HepG2 (cell line): ENCODE results near the gene ANAPC2. TPM values are rescaled to one million over a fixed set of nuclear protein-coding genes. Genes with fewer than 3 reads are reported as not detected.

Source experiments
- ATF1 ChIP-seq: IDR thresholded peaks from 2 replicates; pipeline ENCODE4 v1.6.1; 2016; ENCODE audit warnings: mild to moderate bottlenecking, control low read depth
- ATF7-NPFF ChIP-seq: sonication (generic); formaldehyde crosslinking; IDR thresholded peaks from 2 replicates; pipeline ENCODE4 v1.8.1; 2023; ENCODE audit warnings: mild to moderate bottlenecking, low read depth, missing genetic modification reagents, moderate library complexity
- CBX5 ChIP-seq: sonication (generic); formaldehyde crosslinking; IDR thresholded peaks from 2 replicates; pipeline ENCODE4 v1.4.0; 2020; ENCODE audit warnings: missing genetic modification reagents, borderline replicate concordance
- MIER2 ChIP-seq: IDR thresholded peaks from 2 replicates; pipeline ENCODE4 v1.6.1; 2016; ENCODE audit warnings: missing biosample characterization, missing genetic modification reagents
- SRSF1 ChIP-seq: fragments of 200-400 bp; formaldehyde crosslinking; optimal IDR thresholded peaks from 2 replicates; pipeline ENCODE3; 2017; ENCODE audit warnings: mild to moderate bottlenecking, low read depth, low read length, moderate library complexity
- ZNF34 ChIP-seq: sonication (generic); formaldehyde crosslinking; IDR thresholded peaks from 2 replicates; pipeline ENCODE4 v1.4.0; 2020; ENCODE audit warnings: mild to moderate bottlenecking, missing genetic modification reagents, borderline replicate concordance
- polyA plus RNA-seq, 8 experiments: library from polyadenylated mRNA; depleted of rRNA in 3 of 8; stranded (reverse) in 7 of 8; unstranded in 1 of 8; fragments of >200 nt; fragmentation: Illumina TruSeq in 4 of 8; extraction: Trizol in 4 of 8; gene quantifications; 2 replicates each; pipeline versions ENCODE4 v1.2.1 to v1.2.3, GENCODE V29; 2011 to 2016; ENCODE audit warnings: low read depth in 4 of 8, missing spikeins in 1 of 8, mixed read lengths in 1 of 8; ENCODE audit not compliant: insufficient read depth in 1 of 8
- total RNA-seq, 5 experiments: library from RNA; depleted of rRNA; stranded (reverse); fragments of >200 nt; fragmentation: Illumina TruSeq; extraction: Trizol; gene quantifications; 2 replicates each; pipeline ENCODE4 v1.2.3, GENCODE V29; 2016; ENCODE audit warnings: low read depth in 1 of 5
- TF ChIP-seq, protein P1 (sequence below), 2 experiments: fragments of 450-650 bp in 1 of 2; sonication (generic) in 1 of 2; formaldehyde crosslinking in 1 of 2; IDR thresholded peaks; 2 replicates each; pipeline versions ENCODE4 v1.6.1 to v1.8.0; 2016 to 2022; ENCODE audit warnings: antibody characterized with exemption in 1 of 2, mild to moderate bottlenecking in 1 of 2, missing genetic modification reagents in 1 of 2
- TF ChIP-seq, protein P2 (sequence below): sonication (generic); formaldehyde crosslinking; IDR thresholded peaks from 2 replicates; pipeline ENCODE4 v1.9.0; 2021; ENCODE audit warnings: missing genetic modification reagents, mild to moderate bottlenecking, borderline replicate concordance
- TF ChIP-seq, protein P3 (sequence below): sonication (generic); formaldehyde crosslinking; IDR thresholded peaks from 2 replicates; pipeline ENCODE4 v1.8.1; 2023; ENCODE audit warnings: mild to moderate bottlenecking, moderate library complexity, missing genetic modification reagents
- TF ChIP-seq, protein P4 (sequence below): fragments of 450-650 bp; IDR thresholded peaks from 2 replicates; pipeline ENCODE4 v1.6.1; 2016
- TF ChIP-seq, protein P5 (sequence below): sonication (generic); formaldehyde crosslinking; IDR thresholded peaks from 2 replicates; pipeline ENCODE4 v1.4.0; 2020; ENCODE audit warnings: missing genetic modification reagents, mild to moderate bottlenecking, borderline replicate concordance

ANAPC2 gene
- total and polyA plus RNA-seq, 2 of the 13 experiments (the other 11 are each of a cell fraction or from before 2014, with no cell fraction given), result 12.3 to 15.4 TPM

DNA sequence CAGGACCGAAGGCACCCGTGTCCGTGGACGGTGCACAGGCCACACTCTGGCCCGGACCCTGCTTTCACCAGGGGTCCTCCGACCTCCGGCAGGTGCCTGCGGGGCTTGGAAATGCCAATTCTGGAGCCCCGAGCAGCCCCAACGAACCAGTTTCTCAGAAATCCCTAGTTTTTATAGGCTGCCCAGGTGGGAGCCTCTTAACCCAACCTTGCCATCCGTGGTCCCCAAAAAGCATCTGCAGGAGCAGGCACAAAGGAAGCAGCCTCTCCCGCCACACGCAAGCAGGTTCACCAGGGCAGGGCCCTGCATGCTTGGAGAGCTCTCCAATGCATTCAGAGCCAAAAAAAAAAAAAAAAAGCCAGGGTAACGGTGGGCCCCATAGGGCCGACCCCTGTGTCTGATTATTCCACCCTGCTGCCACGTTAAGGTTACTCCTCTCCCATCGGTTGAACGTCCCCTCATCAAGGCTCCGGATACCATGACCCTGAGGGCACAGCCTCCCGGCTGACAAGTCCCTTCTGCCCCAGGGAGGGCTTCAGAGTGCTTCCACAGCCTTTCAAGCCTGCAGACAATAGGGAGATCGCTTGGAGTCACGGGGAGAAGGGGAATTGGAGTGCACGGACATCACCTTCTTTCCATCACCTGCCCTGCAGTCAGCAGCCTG lies 13.0 kb upstream of the ANAPC2 start (continued):
- TF ChIP-seq, protein P1, sequence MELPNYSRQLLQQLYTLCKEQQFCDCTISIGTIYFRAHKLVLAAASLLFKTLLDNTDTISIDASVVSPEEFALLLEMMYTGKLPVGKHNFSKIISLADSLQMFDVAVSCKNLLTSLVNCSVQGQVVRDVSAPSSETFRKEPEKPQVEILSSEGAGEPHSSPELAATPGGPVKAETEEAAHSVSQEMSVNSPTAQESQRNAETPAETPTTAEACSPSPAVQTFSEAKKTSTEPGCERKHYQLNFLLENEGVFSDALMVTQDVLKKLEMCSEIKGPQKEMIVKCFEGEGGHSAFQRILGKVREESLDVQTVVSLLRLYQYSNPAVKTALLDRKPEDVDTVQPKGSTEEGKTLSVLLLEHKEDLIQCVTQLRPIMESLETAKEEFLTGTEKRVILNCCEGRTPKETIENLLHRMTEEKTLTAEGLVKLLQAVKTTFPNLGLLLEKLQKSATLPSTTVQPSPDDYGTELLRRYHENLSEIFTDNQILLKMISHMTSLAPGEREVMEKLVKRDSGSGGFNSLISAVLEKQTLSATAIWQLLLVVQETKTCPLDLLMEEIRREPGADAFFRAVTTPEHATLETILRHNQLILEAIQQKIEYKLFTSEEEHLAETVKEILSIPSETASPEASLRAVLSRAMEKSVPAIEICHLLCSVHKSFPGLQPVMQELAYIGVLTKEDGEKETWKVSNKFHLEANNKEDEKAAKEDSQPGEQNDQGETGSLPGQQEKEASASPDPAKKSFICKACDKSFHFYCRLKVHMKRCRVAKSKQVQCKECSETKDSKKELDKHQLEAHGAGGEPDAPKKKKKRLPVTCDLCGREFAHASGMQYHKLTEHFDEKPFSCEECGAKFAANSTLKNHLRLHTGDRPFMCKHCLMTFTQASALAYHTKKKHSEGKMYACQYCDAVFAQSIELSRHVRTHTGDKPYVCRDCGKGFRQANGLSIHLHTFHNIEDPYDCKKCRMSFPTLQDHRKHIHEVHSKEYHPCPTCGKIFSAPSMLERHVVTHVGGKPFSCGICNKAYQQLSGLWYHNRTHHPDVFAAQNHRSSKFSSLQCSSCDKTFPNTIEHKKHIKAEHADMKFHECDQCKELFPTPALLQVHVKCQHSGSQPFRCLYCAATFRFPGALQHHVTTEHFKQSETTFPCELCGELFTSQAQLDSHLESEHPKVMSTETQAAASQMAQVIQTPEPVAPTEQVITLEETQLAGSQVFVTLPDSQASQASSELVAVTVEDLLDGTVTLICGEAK (IDR thresholded peaks at IDR 0.05), result no peak
- TF ChIP-seq, protein P1 (CRISPR knock-in tag; IDR thresholded peaks at IDR 0.05), result peak; percentile 25; the same call in 1 of the 2 replicates
- TF ChIP-seq MIER2 (CRISPR knock-in tag) (no peak), CBX5 (CRISPR knock-in tag) (no peak), ZNF34 (CRISPR knock-in tag) (0 out of 2 replicates have a peak, but pooled peaks have one; percentile 20), ATF1 (CRISPR knock-in tag) (no peak), SRSF1 (no peak), ATF7-NPFF (no peak)
- TF ChIP-seq, protein P2, sequence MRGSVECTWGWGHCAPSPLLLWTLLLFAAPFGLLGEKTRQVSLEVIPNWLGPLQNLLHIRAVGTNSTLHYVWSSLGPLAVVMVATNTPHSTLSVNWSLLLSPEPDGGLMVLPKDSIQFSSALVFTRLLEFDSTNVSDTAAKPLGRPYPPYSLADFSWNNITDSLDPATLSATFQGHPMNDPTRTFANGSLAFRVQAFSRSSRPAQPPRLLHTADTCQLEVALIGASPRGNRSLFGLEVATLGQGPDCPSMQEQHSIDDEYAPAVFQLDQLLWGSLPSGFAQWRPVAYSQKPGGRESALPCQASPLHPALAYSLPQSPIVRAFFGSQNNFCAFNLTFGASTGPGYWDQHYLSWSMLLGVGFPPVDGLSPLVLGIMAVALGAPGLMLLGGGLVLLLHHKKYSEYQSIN (CRISPR knock-in tag), result no peak
- TF ChIP-seq, protein P3, sequence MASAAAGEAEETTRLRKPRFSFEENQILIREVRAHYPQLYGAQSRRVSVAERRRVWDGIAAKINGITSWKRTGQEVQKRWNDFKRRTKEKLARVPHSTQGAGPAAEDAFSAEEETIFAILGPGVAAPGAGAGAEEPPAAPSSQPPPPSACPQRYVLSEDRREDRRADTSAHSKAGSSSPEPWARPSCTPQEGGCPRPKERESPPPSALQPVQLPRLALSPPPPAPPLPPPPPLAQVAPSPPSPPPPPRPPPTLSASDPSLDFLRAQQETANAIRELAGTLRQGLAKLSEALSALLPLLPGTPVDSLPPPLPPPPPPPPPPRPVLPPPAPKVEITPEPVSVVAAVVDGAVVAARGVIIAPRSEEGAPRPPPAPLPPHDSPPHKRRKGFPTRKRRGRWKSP (CRISPR knock-in tag), result no peak; the same call in 1 of the 2 replicates
- TF ChIP-seq, protein P4, sequence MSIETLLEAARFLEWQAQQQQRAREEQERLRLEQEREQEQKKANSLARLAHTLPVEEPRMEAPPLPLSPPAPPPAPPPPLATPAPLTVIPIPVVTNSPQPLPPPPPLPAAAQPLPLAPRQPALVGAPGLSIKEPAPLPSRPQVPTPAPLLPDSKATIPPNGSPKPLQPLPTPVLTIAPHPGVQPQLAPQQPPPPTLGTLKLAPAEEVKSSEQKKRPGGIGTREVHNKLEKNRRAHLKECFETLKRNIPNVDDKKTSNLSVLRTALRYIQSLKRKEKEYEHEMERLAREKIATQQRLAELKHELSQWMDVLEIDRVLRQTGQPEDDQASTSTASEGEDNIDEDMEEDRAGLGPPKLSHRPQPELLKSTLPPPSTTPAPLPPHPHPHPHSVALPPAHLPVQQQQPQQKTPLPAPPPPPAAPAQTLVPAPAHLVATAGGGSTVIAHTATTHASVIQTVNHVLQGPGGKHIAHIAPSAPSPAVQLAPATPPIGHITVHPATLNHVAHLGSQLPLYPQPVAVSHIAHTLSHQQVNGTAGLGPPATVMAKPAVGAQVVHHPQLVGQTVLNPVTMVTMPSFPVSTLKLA, result no peak
- TF ChIP-seq, protein P5, sequence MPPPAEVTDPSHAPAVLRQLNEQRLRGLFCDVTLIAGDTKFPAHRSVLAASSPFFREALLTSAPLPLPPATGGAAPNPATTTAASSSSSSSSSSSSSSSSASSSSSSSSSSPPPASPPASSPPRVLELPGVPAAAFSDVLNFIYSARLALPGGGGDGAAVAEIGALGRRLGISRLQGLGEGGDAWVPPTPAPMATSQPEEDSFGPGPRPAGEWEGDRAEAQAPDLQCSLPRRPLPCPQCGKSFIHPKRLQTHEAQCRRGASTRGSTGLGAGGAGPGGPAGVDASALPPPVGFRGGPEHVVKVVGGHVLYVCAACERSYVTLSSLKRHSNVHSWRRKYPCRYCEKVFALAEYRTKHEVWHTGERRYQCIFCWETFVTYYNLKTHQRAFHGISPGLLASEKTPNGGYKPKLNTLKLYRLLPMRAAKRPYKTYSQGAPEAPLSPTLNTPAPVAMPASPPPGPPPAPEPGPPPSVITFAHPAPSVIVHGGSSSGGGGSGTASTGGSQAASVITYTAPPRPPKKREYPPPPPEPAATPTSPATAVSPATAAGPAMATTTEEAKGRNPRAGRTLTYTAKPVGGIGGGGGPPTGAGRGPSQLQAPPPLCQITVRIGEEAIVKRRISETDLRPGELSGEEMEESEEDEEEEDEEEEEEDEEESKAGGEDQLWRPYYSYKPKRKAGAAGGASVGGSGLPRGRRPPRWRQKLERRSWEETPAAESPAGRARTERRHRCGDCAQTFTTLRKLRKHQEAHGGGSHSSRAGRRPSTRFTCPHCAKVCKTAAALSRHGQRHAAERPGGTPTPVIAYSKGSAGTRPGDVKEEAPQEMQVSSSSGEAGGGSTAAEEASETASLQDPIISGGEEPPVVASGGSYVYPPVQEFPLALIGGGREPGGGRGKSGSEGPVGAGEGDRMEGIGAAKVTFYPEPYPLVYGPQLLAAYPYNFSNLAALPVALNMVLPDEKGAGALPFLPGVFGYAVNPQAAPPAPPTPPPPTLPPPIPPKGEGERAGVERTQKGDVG (CRISPR knock-in tag), result no peak
